ENCODE data around the gene ZNF674. TPM values are rescaled to one million over a fixed set of nuclear protein-coding genes. Genes with fewer than 3 reads are reported as not detected.

ZNF674 gene
- 1.2 and 2.4 TPM in 2 replicates for total RNA-seq (2014; rRNA removed; shearing (Covaris generic); ENCODE audit: low replicate concordance)

DNA sequence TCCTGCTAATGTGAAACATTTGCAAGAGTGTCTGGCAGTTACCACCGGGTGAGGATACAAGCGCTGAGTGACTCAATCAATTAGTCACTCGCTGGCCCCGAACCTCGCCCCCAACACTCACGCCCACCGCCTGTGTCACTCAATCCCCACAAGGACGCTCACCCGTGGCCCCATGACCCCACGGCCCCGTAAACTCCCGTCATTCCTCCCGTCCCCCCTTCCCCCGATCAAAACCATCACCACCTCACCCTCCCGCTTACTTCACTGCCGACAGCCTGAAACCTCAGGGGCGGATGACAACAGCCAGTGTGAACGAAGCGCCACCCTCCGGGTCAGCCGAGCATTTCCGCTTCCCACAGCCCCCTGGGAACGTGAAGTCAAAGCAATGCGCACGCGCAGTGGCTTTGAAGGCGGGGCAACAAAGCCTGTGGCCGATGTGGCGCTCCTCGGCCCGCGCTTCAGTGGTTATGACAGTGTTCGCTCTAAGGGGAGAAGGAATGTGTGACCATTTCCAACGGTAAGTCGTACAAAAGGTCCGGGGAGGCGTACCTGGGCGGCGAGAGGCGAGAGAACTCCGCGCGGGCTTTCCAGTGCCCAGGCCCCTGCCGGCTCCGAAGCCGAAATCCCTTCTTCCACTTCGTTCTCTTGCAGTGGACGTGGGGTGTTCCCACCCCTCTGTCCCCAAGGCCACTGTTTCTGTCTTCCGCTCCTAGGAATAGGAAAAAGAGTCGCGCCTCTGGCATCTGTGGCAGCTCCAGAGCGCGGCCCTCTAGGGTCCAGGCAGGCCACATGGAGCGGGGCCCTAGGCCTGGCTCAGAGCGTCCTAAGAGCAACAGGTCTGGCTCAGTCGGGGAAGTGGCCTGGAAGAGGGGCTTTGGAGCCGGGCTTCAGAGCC is at the start of gene ZNF674:
TSS of gene ZNF674 (minus strand) at position 311 of the 895 bp plus-strand sequence. CDS start 3,334 bp downstream, outside the sequence.
- in situ Hi-C loops (cut with HindIII; ENCODE audit: low pct_unique_long_range_greater_than_20kb, low sequenced_read_pairs) = no loop called here
- peak; percentile 88 for DNase-seq (ENCODE audit: low read depth)

DNA sequence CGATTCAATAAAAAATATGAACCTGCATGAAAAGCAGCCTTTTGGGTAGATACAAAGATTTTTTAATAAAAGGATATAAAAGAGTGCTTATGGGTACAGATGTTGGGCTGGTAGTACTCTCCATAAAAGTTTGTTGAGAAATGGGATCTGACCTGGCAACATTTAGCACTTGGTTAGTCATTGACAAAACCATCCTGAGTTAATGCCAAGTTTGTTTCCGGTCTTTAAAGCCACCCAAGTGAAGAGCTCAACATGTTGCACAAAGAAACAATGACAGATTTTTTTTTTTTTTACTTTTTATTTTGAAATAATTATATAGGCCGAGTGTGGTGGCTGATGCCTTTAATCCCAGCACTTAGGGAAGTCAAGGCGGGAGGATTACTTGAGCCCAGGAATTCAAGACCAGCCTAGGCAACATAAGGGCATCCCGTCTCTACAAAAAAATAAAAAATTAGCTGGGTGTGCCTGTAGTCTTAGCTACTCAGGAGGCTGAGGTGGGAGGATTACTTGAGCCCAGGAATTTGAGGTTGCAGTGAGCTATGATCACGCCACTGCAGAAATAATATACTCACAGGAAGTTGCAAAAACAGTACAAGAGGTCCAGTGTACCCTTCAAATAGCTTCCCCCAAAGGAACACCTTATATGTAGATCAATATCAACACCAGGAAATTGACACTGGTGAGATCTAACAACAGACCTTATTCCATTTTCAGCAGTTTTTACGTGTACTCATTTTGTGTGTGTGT is 44.9 kb upstream of the ZNF674 start:
- in situ Hi-C loops (cut with HindIII; ENCODE audit: low pct_unique_long_range_greater_than_20kb, low sequenced_read_pairs) = no loop called here
- peak; percentile 38 for DNase-seq (ENCODE audit: low read depth)

DNA sequence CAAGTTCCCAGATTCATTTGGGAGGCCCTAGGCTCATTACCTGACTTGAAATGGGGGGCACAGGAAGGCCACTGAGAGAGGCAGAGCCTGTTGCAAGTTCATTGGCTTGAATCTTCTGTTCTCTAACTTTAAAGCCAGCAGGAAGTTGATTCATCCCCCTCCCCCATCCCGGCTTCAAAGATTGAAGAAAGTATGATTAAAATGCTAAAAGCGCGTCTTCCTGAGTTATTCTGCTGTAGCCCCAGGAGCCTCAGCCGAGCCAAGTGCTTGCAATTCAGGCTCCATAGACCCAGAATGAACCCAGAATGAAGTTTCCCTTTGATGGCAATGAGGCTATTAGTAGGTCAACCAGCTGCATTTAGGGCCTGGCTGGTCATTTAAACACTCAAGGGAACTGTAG is 43.0 kb upstream of the ZNF674 start:
- in situ Hi-C loops (cut with HindIII; ENCODE audit: low pct_unique_long_range_greater_than_20kb, low sequenced_read_pairs) = no loop called here
- peak; percentile 37 for DNase-seq (ENCODE audit: low read depth)

DNA sequence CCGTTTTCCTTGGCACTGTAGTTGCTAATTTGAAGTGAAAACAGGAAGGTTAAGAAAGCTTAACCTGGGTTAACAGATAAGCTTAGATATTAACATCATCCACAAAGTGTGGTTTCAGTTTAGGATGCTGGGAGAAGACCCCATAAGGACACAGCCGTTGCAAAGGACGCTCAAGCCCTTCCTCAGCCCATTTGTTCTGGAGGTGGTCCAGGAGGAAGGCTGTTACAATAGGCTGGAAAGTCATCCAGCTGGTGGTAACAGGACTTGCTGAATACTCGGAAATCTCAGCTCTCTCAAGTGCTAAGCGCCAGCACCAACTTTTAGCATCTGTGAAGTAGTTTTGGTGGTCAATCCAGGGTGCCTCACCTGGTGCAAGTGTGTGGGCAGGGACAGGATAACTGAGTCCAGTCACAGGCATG is 42.5 kb upstream of the ZNF674 start:
- in situ Hi-C loops (cut with HindIII; ENCODE audit: low pct_unique_long_range_greater_than_20kb, low sequenced_read_pairs) = no loop called here
- DNase-seq (ENCODE audit: low read depth) = no peak

DNA sequence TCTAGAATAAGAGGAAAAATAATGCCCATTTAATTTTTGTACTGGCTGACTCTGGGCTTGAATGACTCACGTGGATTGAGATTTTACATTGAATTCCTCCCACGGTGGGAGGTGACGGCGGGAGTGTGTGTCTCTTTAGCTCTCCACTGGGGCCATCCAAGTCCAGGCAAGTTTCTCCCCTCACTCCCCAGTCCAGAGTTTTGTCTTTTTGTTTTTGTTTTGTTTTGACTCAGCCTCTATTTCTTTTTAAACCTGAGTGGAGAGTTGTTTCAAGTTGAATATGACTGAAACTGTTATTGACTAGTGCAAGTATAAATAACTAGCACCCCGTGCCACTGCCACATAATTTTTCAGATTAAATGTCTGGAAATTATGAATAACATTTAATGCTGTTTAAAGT is 41.9 kb upstream of the ZNF674 start:
- no peak for DNase-seq (ENCODE audit: low read depth)
- in situ Hi-C loops (cut with HindIII; ENCODE audit: low pct_unique_long_range_greater_than_20kb, low sequenced_read_pairs) = no loop called here

DNA sequence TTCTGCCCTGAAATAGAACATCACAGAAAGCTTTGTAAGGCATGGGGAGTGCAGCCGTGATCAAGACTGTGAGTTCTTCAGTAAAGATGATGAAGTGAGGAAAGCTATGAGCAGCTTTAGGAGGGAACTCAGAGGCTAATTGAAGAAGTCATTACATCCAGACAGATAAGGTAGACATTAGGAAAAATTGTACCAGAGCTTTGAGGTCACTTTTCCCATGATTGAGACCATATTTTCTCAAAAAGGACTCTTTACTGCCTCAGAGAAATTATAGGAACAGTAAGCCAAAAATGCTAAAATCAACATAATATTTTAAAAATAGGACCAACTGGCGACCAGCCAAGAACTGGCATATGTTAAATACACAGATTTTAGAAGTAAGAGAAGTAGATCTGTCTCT is 39.5 kb upstream of the ZNF674 start:
- in situ Hi-C loops (cut with HindIII; ENCODE audit: low pct_unique_long_range_greater_than_20kb, low sequenced_read_pairs) = no loop called here
- DNase-seq (ENCODE audit: low read depth) = no peak

DNA sequence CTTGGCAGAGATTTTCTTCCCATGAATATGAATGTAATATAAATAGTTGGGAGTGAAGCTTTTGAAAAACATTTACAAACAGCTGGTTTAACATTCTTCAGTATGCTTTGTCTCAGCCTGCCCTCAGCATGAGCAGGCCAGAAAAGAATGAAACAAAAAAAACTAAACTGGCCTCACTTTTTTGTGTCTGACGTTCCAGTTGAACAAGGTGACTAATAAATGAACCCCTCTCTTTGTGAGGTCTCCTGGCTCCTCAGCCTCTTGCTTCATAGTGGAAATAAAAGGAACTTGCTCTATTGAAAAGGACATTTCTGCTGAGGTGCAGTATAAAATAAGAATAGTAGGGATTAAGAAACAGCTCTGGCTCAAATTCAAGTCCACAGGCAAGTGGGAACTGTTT is 37.7 kb upstream of the ZNF674 start:
- in situ Hi-C loops (cut with HindIII; ENCODE audit: low pct_unique_long_range_greater_than_20kb, low sequenced_read_pairs) = no loop called here
- DNase-seq (ENCODE audit: low read depth) = no peak

DNA sequence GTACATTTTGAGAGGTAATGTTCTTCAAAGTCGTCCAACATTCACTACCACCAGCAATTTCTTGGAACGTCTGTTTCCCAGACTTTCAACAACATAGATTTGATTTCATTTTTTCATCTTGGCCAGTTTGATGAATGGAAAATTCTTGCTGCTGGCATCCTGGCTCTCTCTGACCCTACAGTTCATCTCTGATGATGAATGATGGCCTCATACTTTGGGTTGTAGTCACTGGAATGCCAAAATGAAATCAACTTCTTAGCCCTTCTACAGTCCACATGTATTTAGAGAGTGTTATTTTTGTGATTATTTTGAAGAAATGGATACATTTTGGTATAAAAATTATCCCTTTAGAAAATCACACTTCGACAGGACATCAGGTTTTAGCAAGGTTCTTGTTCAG is 37.1 kb upstream of the ZNF674 start:
- in situ Hi-C loops (cut with HindIII; ENCODE audit: low pct_unique_long_range_greater_than_20kb, low sequenced_read_pairs) = no loop called here
- DNase-seq (ENCODE audit: low read depth) = no peak

DNA sequence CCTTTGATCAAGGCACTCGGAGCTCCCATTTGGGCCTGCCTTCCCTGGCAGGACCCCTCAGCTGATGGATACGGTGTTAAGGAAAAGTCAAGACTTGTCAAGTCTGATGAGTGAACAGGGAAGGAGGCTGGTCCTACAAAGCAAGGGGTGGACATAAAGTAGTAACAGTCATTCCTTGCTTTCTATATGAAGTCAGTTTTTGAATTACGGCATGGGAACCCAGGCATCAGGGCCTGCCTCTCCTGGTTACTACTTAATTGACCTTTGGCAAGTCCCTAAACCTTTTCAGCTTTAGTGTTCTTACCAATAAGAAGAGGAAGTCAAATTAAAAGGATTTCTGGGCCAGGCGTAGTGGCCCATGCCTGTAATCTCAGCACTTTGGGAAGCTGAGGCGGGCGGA is 35.4 kb upstream of the ZNF674 start:
- in situ Hi-C loops (cut with HindIII; ENCODE audit: low pct_unique_long_range_greater_than_20kb, low sequenced_read_pairs) = no loop called here
- DNase-seq (ENCODE audit: low read depth) = no peak

DNA sequence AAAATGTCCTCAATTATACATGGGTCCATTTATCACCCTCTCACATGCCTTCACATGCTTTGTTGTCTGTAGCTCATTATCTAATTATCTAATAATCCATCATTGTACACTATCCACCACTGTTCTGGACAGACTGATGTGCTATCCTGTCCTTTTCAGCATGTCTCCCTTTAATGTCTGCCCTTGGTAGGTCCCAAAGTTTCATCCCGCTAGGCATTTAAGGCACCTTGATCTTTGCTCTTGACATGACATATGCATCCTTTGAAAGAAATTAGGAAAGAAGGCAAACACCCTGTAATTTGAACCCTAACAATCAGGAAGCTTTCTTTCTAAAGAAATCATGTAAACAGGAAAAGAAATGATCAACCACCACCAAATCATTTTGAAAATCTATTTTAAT is 34.0 kb upstream of the ZNF674 start:
- in situ Hi-C loops (cut with HindIII; ENCODE audit: low pct_unique_long_range_greater_than_20kb, low sequenced_read_pairs) = no loop called here
- no peak for DNase-seq (ENCODE audit: low read depth)

DNA sequence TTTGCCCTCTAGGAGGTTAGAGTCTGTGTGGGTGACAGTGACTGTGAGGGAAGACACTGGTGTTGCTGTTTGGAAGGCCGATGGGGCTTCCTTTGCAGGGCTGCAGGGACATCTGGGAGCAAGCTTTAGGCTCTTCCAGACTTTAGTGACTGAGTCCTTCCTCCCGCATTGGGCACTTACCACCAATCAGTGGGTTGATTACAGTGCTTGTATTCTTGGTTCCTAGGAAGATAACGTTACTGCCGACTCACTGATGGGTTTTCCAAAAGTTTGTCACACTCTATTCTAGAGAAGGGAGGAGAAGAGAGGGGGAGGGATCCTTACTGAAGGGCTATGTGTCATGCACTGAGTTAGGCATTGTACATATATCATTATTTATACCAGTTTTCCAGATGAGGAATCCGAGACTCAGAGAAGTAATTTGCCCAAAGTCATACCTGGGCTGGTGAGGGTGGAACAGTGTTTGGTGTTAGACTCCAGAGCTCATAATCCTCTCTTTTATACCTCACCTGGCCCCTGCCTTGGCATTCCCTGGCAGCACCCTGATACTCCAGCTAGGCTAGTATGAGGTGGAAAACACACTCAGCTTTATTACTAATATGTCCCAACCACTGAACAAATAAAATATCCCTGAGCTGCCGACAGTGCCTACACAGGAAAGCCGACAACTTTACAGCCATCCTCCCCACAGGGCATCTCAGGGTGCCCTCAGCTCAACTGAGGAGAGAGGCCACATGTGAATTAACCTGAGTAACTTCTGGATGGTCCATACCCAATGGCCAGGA is 32.2 kb upstream of the ZNF674 start:
- peak; percentile 53 for DNase-seq (ENCODE audit: low read depth)
- in situ Hi-C loops (cut with HindIII; ENCODE audit: low pct_unique_long_range_greater_than_20kb, low sequenced_read_pairs) = no loop called here

DNA sequence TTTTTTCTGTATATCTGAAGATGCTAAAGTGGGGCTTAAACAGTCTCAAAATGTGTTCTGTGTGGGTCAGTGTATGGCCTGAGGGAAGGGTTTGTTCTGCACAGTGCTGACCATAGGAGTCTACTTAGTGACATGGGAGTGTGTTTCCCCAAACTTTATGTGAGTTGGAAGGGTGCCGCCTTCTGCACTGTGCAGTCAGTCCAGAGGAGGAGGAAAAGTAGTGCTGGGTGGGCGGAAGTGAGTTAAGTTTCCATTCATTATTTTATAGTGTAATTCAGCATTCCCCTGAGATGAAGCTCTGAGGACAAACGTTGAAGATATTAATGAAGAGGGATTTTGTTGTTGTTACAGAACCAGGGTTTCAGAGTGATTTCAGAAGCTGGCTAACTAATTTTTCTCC is 31.2 kb upstream of the ZNF674 start:
- in situ Hi-C loops (cut with HindIII; ENCODE audit: low pct_unique_long_range_greater_than_20kb, low sequenced_read_pairs) = no loop called here
- no peak for DNase-seq (ENCODE audit: low read depth)

DNA sequence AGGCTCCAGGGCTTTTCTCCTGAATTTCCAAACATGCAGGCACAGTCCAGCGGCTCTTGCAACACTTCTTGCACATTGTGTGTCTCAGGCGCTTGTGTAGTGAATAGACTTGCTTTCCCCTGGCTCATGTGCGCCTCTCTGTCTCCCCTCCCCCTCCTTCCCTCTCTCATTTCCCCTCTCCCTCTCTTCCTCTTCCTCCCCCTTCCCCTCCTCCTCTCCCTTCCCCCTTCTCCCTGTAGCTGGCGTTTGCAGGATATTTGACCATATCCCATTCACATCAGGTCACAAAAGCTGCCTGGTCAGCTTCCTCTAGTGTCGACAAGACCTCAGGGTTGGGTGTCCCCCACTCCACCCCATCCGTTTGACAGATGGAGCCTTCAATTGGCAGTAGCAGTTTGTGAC is 30.8 kb upstream of the ZNF674 start:
- DNase-seq (ENCODE audit: low read depth) = no peak
- in situ Hi-C loops (cut with HindIII; ENCODE audit: low pct_unique_long_range_greater_than_20kb, low sequenced_read_pairs) = no loop called here

DNA sequence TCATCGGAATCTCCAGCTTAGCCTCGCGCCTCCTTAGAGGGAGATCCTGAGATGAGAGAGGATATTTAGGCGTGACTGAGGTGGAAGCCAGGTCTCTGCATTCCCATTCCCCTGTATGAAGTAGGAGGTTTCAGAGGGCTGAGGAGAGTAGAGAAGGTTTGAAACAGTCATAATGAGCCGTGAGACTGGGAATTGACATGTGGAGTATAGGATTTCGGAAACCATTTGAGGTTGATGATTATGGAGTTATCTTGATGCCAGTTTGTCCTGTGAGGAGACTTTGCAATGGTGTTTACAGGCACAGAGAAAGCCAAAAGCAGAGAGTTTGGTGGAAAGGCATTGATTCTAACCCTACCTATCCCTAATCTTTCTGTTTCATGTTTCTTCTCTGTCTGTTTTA is 30.4 kb upstream of the ZNF674 start:
- no peak for DNase-seq (ENCODE audit: low read depth)
- in situ Hi-C loops (cut with HindIII; ENCODE audit: low pct_unique_long_range_greater_than_20kb, low sequenced_read_pairs) = no loop called here

DNA sequence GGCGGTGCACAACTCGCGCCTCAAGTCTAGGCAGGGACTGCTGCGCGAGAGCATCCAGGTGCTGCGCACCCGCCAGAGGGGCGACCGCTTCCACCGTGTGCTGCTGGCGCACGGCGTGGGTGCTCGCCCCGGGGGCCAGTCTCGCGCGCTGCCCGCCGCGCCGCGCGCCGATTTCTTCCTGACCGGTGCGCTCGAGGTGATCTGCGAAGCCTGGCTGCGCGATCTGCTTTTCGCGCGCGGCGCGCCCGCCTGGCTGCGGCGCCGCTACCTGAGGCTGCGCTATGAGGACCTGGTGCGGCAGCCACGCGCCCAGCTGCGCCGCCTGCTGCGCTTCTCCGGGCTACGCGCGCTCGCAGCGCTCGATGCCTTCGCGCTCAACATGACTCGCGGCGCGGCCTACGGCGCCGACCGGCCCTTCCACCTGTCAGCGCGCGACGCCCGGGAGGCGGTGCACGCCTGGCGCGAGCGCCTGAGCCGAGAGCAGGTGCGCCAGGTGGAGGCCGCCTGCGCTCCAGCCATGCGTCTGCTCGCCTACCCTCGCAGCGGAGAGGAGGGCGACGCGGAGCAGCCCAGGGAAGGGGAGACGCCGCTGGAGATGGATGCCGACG is 29.7 kb upstream of the ZNF674 start:
- in situ Hi-C loops (cut with HindIII; ENCODE audit: low pct_unique_long_range_greater_than_20kb, low sequenced_read_pairs) = no loop called here
- DNase-seq (ENCODE audit: low read depth) = no peak

DNA sequence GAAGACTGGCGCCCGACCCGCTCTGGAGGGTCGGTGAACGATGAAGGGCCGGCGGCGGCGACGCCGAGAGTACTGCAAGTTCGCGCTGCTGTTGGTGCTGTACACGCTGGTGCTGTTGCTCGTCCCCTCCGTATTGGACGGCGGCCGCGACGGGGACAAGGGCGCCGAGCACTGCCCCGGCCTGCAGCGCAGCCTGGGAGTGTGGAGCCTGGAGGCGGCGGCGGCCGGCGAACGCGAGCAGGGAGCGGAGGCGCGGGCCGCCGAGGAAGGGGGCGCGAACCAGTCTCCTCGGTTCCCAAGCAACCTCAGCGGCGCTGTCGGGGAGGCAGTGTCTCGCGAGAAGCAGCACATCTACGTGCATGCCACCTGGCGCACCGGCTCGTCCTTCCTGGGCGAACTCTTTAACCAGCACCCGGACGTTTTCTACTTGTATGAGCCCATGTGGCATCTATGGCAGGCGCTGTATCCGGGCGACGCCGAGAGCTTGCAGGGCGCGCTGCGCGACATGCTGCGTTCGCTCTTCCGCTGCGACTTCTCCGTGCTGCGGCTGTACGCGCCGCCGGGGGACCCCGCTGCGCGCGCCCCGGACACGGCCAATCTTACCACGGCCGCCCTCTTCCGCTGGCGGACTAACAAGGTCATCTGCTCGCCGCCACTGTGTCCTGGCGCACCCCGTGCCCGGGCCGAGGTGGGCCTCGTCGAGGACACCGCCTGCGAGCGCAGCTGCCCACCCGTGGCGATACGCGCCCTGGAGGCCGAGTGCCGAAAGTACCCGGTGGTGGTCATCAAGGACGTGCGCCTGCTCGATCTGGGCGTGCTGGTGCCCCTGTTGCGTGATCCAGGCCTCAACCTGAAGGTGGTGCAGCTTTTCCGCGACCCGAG is 28.9 kb upstream of the ZNF674 start:
- in situ Hi-C loops (cut with HindIII; ENCODE audit: low pct_unique_long_range_greater_than_20kb, low sequenced_read_pairs) = no loop called here
- DNase-seq (ENCODE audit: low read depth) = peak; percentile 73

DNA sequence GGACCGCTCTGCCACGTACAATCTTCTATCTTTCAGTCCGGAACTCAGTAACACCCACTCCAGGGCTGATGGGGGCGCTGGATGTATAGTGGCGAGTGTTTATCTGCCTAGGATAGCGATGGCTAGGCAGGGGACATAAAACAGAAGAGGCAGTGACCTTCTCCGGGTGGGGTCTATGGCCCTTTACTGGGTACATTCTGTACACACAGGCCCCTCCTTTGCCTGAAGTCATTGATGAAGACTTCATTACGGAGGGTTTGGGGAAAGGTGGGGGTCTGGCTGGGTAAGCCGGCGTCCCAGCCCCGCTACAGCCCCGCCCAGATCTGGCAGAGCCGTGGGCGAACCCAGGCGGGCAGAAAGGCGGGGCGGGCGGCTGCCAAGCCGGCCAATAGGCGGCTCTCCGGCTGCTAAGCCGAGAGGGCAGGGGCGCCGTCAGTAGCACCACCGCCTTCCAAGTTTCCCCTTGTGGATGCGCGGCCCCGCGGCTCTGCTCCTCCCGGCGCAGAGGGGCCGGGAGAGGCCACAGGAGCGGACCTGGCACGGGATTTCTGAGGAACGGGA is 28.2 kb upstream of the ZNF674 start, which contains the start of gene CHST7:
TSS of gene CHST7 (plus strand) at position 435 of the 561 bp plus-strand sequence. CDS start 167 bp downstream, outside the sequence.
- in situ Hi-C loops (cut with HindIII; ENCODE audit: low pct_unique_long_range_greater_than_20kb, low sequenced_read_pairs) = no loop called here
- peak; percentile 81 for DNase-seq (ENCODE audit: low read depth)

All from Caki2 (cell line).